Measurements from ENCODE around the gene TBCA.
"Not testable (repeated sequence)": the region's sequence is repeated elsewhere in the genome, so short reads cannot be mapped to it uniquely, and the experiment has no call there.

Gene TBCA

DNA sequence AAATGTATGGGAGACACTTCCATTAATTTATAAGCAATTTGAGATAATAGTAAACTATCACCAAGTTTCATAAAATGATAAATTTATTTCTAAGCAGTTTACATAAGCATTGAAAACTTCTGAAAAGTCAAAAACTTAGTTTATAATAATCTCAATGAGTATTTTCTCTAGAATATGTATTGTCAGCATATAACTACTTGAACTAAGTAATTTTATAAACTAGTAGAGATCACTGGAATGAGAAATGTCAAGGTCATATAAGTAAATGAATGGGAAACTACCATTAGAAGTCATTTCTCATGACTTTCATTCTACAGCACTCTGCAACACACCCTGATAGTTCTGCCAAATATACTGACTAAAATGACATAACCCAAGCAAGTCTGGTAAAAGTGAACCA lies 3.4 kb downstream of the TBCA start:
- DNase-seq = no peak

DNA sequence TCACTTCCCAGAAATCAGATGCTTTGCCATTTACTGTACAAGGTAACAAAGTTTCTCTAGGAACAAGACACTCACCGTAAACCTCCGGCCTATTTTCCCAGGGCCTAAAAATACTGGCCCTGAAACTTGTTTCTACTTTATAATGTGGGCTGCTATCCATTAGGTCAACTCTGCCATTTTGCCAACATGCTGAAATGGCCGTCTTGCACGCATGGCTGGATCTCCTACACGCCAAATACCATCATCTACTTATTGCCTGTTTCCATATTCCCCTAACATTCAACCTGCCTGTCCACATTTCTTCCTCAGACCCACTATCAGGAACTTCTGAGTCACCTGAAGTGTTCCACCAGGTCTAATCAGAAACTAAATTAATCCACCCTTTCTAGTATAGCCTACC lies 4.7 kb downstream of the TBCA start:
- no peak for DNase-seq

DNA sequence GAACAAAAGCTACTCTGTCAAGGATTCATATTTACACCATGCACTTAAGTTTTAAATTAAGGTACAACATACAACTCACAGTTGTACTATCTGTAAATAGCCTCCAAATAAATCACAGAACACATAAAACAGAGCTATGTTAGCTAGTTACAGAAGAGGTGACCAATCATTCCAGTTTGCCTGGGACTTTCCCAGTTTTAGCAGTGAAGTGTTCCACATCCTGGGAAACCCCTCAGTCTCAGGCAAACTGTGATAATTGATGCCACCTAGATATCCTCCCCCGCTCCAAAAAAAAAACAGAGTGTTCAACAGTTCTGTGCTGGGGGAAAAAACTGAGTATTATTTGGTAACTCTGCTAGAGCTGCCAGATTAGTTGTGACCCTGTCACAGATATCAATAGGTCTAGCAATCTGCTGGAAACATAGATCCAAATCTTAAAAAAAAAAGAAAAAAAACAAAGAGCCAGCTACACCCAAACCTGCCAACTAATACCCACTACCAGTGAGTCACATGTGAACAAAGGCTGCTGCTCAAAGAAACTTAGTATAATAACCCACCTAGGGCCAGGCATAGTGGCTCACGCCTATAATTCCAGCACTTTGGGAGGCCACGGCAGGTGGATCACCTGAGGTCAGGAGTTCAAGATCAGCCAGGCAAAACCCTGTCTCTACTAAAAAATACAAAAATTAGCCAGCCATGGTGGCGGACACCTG lies 5.7 kb downstream of the TBCA start:
- no peak for DNase-seq

DNA sequence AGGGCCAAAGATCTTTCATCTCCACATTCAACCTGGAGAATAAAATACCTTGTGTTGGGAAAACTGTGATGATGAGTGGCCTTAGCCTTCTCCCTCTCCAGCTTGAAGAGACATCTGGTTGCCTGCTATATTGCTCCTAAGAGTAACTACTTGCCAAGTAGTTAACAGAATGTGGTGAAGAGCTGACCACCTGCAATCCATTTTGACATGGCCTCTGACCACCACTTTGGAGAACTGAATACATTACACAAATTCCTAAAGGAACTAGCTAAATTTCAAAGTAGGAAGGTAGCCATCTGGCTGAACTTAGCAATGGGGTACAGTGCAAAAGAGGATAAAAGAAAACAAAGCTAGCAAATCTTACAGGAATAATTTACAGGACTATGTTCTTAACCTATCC lies 7.2 kb downstream of the TBCA start:
- no peak for DNase-seq

DNA sequence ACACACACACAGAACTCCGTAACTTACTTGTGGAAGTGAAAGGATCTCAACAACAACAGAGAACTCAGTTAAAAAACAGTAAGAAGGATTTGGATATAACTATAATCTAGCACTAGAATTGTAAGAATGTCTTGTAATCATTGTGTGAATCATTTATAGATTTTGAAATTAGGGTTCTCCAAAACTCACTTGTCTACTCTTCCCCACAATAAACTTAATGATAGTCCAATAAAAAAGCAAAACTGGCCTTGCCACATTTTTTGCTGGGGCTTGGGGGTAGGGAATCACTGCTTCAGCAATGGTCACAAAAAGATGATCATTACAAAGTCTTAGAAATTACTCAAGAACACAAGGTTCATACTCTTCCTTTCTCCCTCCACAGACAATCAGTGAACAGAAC lies 8.8 kb downstream of the TBCA start:
- DNase-seq = no peak

DNA sequence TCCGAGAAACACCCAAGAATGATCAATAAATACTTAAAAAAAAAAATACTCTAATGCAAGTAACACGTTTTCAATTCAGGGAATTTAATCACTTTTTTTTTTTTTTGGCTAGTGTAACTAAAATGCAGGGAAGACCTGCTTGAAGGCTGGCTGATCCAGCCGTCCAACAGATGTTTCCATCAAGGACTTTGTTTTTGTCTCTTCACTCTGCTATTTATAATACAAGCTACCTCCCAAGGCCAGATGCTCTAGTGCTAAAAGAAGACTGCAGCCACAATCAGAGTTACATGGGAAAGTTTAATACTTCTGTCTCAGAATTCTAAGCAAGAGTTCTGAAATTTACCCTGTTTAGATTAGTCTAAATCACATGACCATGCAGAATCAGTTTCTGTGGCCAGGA lies 14.5 kb downstream of the TBCA start:
- no peak for DNase-seq

DNA sequence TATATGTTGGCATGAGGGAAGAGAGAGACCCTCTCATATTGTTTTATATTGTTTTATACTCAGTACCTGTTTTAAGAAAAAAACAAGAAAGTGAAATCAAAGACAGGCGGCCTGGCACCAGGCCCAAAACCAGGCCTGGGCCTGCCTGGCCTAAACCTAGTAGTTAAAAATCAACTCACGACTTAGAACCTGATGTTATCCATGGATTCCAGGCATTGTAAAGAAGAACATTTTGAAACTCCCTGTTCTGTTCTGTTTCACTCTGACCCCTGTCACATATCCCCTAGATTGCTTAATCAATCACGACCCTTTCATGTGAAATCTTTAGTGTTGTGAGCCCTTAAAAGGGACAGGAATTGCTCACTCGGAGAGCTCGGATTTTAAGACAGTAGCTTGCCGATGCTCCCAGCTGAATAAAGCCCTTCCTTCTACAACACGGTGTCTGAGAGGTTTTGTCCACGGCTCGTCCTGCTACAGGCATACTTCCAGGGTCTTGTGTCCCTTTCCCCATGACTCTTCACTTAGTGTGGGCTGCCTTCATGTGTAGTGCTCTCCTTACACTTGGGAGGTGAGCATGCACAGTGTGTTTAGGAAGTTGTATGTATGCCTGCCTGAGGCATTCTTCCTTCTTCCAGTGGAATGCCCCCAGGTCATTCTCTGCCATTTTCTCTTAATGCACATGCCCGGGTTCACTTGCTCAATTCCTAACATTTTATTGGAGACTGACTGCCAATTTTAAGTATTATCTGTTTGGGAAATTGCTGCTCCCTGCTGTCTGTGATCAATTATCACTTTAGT lies 17.8 kb downstream of the TBCA start:
- DNase-seq = no peak

DNA sequence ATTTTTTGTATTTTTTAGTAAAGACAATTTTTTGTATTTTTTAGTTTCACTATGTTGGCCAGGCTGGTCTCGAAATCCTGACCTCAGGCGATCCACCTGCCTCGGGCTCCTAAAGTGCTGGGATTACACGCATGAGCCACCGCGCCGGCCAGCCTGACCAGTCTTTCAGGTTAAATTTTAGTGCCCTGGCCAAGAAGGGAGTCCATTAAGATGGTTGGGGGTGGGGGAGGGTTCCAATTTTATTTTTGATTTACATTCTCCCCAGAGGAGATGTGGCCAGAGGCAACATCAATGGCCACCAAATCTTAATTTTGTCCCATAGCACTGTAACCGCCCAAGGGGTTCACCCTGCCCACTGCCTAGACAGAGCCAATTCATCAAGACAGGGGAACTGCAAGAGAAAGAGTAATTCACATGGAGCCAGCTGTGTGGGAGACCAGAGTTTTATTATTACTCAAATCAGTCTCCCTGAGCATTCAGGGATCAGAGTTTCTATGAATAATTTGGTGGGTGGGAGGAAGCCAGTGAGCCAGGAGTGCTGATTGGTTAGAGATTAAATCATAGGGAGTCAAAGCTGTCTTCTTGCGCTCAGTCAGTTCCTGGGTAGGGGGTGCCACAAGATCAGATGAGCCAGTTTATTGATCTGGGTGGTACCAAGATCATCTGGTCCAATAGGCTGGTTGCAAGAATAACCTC lies 24.7 kb downstream of the TBCA start:
- DNase-seq = no peak

DNA sequence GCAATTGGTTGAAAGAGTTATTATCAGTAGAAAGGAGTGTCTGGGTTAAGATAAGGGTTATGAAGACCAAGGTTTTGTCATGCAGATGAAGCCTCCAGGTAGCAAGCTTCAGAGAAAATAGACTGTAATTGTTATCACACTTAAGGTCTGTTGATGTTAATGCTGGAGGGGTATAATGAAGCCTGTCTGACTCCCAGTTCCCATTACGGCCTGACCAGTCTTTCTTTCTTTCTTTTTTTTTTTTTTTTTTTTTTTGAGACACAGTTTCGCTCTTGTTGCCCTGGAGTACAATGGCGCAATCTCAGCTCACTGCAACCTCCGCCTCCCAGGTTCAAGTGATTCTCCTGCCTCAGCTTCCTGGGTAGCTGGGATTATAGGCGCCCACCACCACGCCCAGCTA lies 25.2 kb downstream of the TBCA start:
- DNase-seq = not testable (repeated sequence)

DNA sequence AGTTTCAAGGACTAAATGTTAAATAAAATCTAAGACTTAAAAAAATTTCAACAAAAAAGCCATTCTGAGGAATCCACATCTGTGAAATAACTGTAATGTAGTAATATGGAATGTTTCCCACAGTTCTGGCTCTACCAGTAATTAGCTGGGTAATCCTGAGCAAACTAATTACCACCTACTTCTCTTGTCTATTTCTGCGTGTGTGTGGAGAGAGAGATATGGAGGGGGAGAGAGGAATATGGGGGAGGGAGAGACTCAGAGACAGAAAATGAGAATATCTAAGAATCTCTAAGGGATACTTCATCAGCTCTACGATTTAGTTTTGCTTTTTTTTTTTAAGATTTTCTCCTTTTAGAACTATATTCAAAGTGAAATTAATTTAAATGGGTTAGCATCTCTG lies 28.0 kb downstream of the TBCA start:
- no peak for DNase-seq

DNA sequence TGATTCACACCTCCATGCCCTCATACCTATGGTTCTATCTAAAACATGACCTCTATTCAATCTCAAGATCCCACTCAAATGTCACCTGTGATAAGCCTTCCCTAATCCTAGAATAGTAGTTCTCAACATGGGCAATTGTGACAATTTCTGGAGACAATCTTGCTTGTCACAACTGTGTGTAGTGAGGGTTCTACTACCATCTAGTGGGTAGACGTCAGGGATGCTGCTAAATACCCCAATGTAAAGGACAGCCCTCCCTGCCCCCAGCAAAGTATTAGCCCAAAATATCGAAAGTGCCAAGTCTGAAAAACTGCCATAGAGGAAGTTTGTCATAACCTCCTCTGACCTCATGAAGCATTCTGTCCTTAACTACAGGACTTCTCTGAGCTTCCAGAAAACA lies 32.0 kb downstream of the TBCA start:
- DNase-seq = no peak

DNA sequence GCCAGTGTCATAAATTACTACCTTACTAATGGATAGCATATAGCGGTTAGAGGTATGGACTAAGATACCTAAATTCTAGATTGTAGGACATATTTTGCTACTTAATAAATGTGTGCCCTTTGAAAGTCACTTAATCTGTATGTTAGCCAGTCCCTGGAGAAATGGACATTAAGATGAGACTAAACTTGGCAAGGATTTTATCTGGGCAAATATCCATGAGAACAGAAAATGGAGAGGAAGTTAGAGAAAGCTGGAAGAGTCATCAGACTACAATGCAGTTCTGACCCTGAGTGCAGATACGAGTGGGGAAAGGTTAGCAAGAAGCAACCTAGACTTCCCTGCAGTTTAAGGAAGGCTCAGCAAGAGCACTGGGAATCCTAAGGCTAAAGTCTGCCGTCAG lies 33.0 kb downstream of the TBCA start:
- DNase-seq = no peak

DNA sequence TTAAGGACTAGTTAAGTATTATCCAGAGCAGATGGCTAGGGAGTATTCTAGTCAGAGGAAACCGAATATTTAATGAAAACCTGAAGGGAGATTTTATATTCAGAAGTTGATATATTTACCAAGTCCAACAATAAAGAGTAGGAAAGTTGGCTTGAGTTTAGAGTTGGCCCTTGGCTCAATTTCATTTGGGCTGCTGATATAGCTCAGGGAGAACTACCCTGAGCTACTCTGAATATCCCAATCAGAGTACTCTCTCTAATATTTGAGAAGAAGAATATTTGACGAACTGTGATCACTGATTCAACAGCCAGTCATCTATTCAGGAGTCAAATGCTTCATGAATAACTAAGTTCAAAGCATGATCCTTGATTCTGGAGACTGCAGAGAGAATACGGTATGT lies 34.5 kb downstream of the TBCA start:
- DNase-seq = no peak

DNA sequence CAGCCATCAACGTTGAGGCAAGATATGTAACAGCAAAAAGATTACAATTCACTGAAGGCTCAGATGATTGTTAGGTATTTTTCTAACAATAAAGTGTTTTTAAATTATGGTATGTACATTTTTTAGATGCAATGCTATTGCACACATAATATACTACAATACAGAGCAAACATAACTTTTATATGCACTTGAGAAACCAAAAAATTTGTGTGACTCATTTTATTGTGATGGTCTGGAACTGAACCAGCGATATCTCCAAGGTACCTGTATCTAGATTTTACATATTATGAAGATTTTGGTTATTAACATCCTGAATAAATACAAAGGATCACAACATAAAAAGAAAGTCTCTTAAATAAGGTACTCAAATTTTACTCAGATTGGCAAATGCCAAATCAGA lies 41.3 kb downstream of the TBCA start:
- DNase-seq = no peak

DNA sequence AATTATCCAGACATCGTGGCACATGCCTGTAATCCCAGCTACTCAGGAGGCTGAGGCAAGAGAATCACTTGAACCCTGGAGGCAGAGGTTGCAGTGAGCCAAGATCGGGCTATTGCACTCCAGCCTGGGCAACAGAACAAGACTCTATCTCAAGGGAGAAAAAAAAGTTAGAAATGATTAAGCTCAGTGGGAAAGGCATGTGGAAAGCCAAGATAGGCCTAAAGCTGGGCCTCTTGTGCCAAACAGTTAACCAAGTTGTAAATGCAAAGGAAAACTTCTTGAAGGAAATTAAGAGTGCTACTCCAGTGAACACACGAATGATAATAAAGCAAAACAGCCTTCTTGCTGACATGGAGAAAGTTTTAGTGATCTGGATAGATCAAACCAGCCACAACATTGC lies 43.0 kb downstream of the TBCA start:
- no peak for DNase-seq

DNA sequence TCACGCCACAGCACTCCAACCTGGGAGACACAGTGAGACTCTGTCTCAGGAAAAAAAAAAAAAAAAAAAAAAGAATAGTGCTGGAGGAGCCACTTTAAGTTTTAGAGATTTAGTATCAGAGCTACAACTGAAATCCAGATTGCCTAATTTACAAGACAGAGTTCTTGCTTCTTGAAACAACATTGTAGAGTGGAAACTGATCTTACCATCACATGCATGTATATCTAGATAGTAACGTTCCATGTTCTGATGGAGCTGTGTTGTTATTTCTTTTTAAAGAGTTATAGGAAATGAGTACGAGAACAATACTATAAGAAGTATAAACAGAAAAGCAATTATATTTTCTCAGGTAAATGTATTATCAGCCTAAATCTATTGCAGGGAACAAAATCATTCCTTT lies 48.9 kb downstream of the TBCA start:
- DNase-seq = no peak

DNA sequence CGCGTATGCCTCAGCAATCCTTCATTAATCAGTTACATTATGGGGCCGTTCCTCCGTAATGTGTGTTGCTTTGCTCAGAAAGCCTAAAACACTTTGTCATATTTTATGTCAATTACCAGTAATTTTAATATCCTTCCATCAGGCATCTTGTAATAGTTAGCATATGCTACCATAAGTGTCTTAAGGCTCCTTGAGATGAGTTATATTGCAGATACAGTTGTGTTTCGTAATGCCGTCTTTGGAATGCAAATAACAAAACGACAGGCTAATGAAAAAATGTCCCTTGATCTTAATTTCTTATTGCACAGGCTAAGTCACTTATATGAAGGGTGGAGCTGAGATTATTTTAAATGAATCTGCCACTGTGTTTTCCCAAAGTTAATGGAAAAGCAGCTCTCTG lies 50.5 kb downstream of the TBCA start:
- DNase-seq = no peak

DNA sequence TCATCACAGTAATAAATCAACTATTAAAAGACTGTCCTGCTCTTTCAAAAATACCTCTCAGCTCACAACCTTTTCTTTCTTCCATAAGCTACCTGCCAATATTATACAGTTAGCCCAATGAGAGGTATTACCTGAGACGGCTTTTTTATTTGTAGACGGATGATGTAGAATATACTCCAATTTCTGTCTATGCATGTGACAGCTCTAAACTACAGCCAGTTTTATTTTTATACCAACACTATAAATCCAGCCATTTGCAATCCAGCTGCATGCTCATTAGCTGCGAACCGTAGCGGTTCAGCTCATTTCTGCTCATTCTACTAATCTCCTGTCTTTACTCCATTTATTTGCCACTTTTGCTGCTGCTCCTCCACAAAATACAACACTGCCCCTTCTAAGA lies 51.2 kb downstream of the TBCA start:
- DNase-seq = no peak

DNA sequence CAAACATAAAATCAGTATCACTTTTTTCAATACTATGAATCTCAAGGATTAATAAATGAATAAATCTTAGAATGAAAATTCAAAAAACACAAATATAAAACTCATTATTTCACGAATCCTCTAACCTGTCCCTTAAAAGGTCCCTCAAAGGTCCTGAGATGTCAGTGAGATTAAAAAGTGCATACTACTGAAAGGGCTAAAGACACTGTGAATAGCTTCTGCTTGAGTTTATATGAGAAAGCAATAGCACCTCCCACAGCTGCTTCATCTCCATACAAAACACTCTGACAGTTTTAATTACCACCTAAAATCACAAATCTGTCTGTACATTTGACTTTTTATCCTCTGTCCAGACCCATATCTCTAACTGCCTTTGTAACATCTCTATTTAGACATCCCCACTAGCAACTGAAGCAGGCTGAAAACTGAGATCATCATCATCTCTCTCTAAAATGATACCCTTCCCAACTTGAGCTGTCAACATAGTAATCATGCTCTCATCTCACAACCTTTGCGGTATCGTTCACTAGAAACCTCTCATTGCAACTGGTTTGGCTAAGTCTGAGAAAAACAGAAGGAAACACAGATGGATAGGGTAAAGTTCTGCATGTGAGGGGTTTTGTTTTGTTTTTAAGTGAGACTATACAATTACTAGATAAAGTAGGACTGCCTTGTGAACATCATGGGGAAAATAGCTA lies 56.3 kb downstream of the TBCA start:
- no peak for DNase-seq

DNA sequence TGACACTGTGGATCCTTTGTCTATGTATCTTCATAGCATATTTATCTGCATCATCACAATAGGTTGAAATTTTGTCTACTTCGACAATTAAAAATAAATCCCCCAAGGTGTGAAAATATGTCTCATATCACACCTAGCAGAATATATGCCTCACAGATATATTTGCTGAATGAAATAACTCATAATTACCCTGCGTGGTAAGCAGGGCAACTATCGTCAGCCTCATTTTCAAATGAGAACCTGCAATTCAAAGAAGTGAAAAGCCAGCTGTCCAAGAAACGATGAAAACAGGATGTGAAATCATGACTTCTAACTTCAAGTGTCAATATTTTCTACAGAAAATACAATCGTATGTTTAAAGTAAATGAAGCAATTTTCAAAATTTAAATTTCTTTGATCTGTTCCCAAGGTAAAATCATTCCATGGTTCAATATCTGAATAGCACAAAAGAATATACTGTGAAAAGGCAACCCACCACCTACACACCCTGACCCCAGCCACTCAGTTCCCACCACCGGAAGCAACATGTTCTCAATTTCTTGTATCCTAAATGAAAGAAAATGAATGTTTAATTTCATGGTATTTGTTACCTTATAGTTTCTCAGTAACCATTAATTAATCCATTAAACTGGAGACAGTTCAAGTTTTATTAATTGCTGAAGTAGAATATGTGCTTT lies 57.1 kb downstream of the TBCA start:
- DNase-seq = no peak

DNA sequence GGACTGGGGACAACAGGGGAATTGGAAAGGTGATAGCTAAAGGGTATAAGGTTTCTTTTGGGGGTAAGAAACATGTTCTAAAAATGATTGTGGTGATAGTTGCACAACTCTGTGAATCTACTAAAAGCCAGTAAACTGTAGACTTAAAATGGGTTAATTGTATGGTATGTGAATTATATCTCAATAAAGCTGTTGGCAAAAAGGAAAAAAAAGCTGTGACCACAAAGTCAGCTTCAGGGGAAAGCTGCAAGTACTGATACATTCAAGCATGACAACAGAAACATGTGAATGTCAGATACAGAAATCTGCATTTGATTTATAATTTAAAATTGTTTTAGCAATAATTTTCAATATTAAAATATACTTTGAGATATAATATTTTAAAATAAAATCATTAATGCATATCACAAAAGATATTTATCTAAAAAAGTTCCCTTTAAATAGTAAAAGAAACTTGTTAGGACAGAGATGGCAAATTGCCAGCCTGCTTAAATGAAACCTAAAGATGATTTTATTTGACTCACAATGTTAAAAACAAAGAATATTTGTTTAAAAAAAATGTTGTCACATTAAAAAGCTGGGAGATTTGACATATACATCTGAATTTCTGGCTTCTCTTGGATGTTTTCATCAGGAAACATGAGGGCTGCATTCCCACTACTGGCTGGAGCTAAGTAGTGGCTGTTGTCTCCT lies 66.0 kb downstream of the TBCA start:
- DNase-seq = no peak

DNA sequence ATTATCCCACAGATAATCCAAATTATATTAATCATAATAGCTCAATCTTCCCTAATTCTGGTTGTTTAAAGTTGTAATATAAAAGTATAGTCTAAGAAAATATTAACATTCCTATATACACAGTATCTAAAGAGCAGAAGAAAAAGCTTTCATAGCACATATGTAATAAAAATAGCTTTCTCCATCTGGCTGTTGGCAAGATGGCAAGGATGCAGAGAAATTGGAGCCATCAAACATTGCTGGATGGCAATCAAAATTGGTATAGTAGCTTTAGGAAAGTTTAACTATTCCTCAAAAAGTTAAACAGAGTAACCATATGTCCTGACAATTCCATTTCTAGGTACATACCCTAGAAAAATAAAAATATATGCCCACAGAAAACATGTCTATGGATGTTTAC lies 66.8 kb downstream of the TBCA start:
- no peak for DNase-seq
